Fibroblast of gingiva (primary cell): ENCODE measurements around the gene LILRB4.
"Not testable (repeated sequence)": the region's sequence is repeated elsewhere in the genome, so short reads cannot be mapped to it uniquely, and the experiment has no call there.

Source experiments
- DNase-seq: peaks from one replicate; pipeline ENCODE4 v3.0.0-alpha.2; 2011; ENCODE audit warnings: low read depth

Gene LILRB4

DNA sequence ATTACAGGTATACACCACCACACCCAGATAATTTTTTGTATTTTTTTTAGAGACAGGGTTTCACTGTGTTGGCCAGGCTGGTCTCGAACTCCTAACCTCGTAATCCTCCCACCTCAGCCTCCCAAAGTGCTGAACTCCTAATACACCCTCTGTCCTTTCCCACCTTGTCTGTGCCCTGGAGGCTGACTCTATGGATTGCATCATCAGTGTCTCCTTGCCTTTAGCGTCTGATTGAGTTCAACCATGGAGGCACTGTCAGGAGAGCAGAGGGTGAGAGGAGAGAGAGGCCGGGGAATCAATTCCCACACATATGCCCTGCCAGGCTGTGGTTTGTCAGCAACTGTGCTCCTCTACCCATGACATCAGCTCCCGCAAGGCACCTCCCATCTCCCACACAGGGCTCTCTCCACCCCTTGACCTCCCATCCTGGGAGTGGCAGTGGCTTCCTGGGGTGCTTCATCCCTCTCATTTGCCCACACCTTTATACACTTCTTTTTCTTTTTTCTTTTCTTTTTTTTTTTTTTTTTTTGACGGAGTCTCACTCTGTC lies 12.6 kb upstream of the LILRB4 start:
- no peak for DNase-seq

GRCh38 chr19:54653181-54653809 lies 9.5 kb upstream of the LILRB4 start:
- no peak for DNase-seq

- no peak for DNase-seq
Measured at GRCh38 chr19:54654447-54655321, 8.1 kb upstream of the LILRB4 start.

DNA sequence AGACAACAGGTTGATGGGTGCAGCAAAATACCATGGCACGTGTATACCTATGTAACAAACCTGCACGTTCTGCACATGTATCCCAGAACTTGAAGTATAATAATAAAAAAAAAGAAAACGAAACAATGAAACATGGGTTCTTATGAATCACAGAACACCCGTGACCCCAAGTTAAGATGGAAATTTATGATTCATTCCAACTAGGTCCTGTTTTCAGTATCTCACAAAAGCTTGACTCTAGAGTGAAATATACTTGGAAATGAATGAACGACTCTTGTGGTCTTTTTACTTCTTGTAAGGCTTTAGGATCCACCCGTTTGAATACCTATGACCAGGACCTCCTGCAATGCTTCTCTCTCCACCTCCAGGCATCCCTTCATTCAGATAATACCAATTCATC lies 3.5 kb upstream of the LILRB4 start:
- DNase-seq: no peak

GRCh38 chr19:54660306-54660705 lies 2.5 kb upstream of the LILRB4 start:
- DNase-seq: no peak

DNA sequence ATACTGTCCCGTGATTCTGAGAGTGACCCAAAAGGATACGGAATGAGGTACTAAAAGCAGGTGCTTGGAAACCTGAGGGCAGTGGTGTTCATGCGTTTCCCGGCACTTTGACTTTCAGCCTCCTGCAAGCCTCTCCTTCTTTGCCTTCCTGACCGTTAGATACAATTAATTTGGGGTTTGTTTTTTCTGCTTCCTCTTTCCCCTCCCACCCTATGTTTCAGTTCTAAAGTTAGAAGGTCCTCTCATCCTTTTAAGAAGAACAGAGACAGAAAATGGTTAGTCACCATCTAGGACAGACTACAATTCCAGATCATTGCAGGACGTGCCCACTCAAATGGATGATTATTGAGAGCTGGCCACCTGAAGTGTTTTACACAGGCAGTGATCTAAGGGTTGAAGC lies 1.8 kb upstream of the LILRB4 start:
- no peak for DNase-seq

DNA sequence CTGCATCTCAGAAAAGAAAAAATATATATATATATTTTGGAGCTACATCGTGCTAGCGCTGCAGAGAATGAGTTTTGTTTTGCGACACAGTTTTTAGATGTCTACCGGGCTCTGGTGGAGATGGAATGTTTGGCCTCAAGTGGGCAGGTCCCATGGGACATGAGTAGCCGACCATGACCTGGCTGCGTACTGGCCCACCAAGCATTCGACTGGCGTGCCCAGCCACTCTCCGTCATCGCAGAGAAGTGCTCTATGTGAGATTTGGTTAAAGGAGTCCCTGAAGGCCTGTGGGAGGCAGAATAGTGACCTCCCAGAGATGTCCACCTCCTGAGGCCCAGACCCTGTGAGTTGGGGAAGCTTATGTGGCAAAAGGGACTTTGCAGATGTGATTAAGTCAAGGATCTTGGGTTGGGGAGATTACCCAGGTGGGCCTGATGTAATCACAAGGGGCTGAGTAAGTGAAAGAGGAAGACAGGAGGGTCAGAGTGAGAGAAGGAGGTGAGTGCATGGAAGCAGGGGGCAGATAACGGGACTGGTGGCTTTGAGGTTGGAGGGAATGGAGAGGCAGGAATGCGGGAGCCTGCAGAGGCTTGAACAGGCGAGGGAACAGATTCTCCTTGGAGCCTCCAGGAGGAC lies 821 bp upstream of the LILRB4 start:
- no peak for DNase-seq

DNA sequence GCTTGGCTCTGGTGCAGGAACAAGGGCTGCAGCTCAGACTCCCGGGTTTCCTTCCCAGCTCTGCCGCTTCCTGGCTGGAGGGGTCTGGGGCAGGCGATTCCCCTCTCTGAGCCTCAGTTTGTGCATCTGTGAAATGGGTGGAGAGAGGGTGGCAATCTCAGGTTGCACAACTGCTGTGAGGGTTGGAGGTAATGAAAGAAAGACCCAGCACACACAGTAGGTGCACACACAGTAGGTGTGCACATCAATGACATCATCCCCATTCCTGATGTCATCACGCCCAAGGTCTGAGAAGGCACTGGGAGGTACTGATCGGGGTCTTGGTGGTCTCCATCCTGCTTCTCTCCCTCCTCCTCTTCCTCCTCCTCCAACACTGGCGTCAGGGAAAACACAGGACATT lies 2.7 kb downstream of the LILRB4 start:
- DNase-seq: no peak

GRCh38 chr19:54667217-54667616 lies 4.4 kb downstream of the LILRB4 start:
- DNase-seq: no peak

DNA sequence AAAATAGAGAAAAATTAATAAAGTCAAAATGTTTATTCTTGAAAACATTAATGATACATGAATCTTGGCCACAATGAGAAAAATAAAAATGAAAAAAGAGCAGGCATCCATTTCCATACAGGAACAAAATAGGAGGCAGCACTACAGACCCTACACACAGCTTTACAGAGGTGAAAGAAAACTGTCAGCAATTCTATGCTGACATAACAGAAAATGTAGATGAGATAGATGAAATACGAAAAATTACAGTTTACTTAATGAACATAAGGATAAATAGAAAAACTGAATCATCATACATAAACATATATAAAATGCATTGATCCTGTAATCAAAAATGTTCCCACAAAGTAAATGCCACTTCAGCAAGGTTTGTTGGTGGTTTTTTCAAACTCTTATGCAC lies 5.6 kb downstream of the LILRB4 start:
- no peak for DNase-seq

GRCh38 chr19:54670576-54671357 lies 8.0 kb downstream of the LILRB4 start:
- DNase-seq: no peak

DNA sequence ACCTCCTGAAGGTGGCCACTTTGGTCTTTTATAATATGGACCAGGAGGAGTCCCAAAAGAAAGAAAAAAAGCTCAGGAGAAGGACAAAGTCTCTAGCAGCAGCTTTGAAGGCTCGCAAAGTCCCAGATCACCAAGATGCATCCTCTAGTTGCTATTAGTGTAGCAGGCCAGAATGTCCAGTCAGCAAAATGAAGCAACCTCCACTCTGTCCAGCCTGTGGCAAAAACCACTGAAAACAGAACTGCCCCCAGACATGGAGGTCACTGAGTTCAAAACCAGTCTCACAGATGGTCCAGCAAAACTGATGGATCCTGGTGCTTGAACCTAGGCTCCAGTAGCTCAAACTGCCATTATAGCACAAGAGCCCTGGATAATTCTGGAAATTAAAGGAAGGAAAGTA lies 10.4 kb downstream of the LILRB4 start:
- DNase-seq: no peak

DNA sequence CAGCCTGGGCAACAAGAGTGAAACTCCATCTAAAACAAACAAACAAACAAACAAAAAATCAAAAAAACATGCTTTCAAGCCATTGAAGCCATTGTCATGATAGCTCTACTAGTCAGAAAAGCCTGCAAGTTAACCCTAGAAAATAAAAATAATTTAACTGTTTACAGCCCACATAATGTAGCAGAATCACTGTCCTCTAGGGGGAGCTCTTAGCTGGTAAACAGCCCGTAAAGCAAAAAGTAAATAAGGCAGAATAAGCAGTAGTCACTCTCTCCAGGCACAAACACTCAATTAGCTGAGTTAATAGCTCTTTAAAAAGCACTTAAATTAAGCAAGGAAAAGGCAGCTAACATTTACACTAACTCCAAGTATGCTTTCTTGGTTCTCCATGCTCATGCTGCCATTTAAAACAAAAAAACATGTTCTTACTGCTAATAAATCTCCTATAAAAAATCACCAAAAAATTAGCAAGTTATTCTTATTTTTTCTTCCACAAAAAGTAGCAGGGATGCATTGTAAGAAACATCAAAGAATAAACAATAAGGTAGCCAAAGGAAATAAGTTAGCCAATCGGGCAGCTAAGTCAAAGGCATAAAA lies 11.3 kb downstream of the LILRB4 start:
- no peak for DNase-seq

- DNase-seq: not testable (repeated sequence)
Measured at GRCh38 chr19:54676210-54676834, 13.5 kb downstream of the LILRB4 start.

- DNase-seq: no peak
Measured at GRCh38 chr19:54677217-54677616, 14.4 kb downstream of the LILRB4 start.

- not testable (repeated sequence) for DNase-seq
Measured at GRCh38 chr19:54681596-54681995, 18.8 kb downstream of the LILRB4 start.

DNA sequence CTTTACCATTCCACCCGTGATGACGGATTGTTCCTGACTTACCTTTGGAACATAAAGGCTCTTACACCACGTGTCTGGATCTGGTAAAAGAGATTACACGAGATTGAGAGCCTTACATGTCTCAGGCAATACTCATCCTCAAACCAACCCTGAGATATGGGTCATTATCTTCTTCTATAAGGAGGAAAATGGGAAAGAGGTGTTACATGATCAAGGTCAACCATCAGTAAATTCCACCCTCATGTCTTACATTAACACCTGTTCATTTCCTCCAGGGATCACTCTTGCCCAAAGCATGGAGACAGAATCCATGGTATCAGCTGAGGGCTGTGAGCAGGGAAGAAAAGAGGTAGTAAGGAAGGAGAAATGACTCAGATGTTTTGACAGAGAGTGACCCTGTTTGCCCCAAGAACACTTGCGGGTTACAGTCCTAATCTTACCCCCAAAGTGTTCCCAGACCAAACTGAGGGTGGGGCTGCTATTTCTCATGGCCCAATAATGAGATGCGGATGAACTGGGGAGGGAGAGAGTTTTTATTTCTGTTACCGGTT lies 19.6 kb downstream of the LILRB4 start:
- no peak for DNase-seq

DNA sequence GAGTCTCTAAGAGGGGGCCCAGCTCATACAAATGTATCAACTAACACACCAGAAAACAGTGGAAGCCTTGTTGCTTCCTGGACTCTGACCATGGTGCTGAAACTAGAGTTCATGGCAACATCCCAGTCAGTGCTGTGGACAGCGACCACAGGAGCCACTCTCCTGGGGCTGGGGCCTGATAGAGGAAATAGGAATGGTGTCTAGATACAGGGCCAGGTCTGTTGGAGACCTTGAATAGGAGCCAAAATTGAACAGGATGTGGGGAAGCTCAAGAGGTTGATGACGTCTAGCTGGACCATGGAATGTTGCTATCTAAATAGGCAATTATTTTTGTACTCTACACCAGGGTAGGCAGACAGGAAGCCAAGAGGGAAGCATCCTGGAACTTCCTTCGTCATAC lies 21.7 kb downstream of the LILRB4 start:
- DNase-seq: no peak

GRCh38 chr19:54691582-54692297 lies 29.0 kb downstream of the LILRB4 start:
- DNase-seq: no peak

DNA sequence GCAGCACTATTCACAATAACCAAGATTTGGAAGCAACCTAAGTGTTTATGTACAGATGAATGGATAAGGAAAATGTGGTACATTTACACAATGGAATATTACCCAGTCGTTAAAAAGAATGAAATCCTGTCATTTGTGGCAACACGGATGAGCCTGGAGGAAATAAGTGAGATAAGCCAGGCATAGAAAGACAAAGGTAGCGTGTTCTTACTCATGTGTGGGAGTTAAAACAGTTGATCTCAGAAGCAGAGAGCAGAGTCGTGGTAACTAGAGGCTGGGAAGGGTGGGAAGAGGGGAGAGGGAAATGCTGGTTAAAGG lies 29.5 kb downstream of the LILRB4 start:
- no peak for DNase-seq
